HG03442 (cell line): Measurements from ENCODE around the gene TMEM181.
"Not testable (repeated sequence)": the region's sequence is repeated elsewhere in the genome, so short reads cannot be mapped to it uniquely, and the experiment has no call there.

ENCODE experiments used
- ATAC-seq: cut with Tn5 transposase; IDR thresholded peaks from one replicate; pipeline ENCODE4 v1.9.1; 2021; ENCODE audit warnings: mild to moderate bottlenecking, moderate library complexity; ENCODE audit not compliant: unreplicated experiment

TMEM181 gene

DNA sequence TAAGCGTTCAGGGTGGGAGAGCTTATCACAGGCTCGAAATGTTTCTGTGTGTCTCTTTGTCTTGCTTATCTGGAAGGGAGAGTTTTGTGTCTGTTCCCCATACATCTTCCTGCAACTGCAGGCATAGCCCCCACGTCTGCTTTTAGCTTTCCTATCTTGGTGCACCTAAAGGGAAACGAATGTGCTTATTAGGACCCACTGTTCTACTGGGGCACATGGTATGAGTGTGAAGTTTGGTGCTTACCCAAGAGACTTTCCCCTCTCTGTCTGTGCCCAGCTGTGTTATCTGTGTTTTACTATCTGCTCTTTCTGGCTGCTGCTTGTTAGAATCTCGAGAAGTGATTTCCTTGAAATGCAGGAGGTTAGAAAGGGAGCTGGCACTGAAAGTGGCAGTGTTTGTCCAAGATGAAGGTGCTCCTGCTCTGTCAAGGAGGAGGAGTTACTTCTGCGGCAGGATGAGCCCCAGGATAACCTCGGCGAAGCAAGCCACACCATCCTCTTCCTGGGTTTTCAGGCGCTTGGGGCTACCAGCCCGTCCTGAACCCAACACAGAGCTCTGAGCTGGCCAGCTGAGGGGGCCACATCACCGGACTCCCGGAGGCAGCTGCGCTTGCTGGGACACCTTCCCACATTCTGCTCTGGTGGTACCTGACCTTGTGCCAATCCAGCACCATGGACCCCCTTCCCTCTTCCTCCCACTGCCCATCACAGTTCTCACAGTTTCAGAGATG, 61.2 kb downstream of the TMEM181 start:
- no peak for ATAC-seq

DNA sequence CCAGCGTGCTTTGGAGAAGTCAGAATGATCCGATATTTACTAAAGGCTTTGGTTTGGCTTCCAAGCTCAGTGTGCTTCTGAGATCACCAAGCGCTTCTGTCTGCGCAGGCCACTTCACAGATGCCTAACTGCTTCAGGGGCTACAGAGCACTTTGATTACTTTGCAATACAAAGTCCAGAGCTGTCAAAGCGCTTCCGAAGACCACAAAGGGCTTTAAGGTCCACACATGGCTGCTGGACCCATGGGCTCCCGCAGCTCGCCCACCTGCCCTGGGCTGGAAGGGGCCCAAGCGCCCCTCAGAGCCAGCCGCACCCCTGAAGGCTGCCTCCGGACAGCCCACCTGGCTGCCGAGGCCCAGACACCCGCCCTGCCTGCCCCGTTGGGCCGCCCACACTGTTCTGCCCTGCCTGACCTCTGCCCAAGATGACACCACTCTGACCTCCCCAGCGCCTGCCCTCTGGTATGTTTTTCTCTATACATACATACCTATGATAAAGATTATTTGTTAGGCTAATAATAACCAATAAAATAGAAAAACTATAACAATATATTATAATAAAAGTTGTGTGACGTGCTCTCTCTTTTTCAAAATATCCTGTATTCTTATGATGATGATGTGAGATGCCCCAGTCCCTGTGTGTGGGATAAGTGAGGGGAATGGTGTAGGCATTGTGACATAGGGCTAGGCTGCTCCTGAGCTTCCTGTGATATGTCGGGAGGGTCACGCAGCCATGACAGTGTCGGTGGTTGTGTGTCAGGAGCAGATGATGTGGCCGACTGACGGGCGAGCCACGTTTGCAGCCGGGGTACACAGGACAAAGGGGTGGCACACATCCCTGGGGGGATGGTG, 62.0 kb downstream of the TMEM181 start:
- no peak for ATAC-seq

DNA sequence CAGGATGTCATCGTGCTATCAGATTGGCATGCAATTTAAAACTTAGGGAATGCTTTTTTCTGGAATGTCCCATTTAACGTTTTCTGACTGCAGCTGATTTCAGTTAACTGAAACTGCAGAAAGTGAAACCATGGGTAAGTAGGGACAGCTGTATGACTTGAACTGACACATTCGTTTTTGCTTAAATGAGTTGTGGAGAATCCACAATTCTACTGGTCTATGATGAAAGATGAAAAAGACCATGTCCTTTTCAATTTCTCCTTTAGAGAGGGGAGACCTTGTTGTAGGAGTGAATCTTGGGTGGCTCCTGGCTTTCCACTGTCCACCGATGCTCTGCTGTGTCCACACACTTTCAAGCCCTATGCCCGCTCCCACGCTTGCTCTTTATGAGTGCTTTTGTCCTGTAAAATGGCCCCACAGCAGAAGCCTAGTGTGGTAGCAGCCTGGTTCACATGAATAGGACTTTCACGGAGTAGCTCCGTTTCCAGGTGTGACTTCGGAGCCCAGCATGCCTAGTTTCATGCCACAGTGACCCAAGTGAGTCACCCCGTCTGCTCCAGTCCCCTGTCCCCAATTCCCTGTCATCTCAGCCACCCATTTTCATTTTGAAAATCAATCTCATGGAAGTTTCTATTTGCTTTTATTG, 62.8 kb downstream of the TMEM181 start:
- ATAC-seq, result no peak

DNA sequence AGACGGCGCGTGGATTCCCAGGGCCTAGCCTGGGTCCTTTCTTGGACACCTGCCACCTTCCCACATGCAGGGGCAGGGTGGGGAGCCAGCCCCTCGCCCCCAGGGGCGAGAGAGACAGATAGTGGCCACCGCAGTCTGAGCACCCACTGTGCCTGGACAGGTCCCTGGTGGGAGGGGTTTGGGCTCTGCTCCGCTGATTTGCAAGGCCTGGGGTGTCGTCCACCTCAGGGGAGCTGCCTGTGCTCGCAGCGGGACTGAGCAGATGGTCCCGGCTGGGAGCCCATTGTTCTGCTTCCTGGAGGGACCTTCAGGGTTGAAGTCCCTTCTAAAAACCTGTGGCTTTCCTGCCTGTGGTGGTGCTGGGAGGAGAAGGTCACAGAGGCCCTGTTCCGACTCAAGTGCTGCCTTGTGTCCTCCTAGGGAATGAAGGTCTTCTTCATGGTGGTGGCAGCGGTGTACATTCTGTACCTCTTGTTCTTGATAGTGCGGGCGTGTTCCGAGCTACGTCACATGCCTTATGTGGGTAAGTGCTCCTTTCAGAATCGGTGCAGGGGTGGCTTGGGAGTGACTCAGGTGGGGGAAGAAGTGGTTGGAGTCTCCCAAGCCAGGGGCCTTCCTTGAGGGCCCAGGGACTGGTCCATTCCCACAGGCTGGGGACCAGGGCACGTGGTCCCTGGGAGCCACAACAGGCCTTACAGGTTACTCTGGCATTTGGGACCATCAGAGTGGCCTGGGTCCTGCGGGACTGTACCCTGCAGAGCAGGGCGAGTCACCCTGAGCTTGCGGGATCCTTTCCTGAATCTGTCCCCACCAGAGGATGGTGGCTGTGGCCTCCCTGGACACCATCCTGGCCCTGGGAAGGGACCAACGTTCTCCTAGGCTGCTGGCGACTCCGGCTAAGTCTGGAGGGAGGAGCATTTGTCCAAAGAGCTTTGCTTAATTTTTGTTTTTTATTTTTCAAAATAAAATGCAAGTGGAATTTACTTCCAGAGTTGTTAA, 65.1 kb downstream of the TMEM181 start:
- no peak for ATAC-seq

- ATAC-seq, result no peak
Measured at GRCh38 chr6:158625881-158626305, 66.0 kb downstream of the TMEM181 start.

DNA sequence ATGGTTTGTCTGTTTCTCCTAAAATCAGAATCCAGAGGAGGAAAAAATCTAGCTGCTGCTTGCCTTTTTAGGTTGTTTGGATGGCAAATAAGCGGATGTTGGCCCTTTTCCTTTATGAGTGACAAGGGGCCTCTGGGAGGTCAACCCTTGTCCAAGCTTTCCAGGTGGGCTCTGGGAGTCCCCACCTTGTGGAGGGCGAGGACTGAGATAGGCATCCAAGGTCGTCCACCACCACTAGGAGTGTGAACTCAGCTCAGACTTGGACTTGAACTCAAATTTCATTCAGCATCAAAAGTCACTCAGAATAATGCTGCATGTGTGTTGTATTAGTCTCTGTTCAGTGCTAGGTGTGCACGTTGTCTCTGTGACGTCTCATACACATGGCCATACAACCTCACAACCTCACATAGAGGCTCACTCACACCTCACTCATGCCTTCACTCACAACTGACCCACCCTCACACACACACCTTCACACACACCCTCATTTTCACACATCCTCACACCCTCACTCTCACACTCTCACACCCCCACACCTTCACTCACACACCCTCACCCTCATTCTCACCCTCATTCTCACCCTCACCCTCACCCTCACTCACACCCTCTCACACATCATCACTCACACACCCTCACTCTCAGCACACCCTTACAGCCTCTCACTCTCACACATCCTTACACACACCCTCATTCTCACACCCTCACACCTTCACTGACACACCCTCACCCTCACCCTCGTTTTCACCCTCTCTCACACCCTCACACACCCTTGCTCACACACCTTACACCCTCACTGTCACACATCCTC, 66.7 kb downstream of the TMEM181 start:
- no peak for ATAC-seq

DNA sequence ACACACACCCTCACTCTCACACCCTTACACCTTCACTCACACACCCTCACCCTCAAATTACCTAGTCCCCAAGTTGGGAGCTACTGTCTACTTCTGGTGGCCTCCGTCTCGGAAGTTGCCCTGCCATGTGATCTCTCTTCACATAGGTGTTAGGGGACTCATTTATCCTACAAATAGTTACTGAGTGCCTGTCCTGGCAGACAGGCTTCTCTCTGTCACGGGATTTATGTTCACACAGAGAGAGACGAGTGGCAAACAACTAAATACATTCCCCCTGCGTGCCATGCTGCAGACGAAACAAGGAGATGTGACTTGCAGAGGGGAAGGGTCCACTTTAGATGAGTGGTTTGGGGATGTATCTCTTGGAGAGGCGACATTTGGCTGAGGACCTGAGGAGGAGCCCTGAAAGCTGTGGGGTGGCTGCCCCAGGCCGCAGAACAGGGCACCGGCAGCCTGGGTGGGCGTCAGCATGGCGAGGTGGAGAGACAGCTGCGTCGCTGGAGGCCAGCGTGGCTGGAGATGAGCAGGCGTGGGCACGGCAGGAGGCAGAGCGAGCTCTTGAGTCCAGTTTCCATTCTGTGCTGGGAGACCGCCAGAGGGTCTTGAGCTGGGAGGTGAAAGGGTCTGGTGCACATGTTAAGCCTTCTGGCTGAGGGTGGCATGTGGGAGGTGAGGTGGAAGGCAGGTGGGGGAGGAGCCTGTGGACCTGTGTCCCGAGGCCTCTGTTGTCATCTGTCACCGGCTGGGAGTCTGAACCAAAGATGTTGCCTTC, 67.5 kb downstream of the TMEM181 start:
- no peak for ATAC-seq

DNA sequence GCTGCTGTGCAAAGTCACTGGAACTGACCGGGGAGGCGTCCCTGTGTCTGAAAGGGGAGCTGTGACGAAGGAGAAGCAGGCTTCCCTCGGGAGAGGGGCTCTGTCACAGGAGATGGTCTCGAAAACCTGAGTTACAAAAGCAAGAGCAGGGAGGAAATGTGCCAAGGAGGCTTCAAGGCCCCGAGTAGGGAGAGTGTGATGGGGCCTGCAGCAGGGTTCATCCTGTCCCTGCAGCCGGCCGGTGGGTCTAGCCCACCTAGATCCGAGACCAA, 68.0 kb downstream of the TMEM181 start:
- no peak for ATAC-seq

DNA sequence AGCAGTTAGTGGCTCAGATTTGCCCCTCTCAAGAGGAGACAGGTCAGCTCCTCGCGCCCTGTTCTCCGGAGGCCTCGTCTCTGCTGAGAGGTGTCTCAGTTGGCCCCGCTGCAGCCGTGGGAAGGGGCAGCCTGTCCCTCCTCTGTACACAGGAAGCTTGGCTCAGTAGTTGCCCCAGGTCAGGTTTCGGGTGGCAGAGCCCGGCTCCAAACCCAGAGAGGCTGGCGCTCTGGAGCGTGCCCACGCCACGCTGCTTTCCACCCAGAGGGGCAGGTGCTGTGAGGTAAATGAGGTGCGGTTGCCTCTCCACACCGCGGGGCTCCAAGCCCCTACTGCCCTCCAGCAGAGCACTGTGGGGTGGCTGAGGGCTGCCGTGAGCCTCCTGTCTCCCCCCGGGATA, 68.7 kb downstream of the TMEM181 start:
- no peak for ATAC-seq

DNA sequence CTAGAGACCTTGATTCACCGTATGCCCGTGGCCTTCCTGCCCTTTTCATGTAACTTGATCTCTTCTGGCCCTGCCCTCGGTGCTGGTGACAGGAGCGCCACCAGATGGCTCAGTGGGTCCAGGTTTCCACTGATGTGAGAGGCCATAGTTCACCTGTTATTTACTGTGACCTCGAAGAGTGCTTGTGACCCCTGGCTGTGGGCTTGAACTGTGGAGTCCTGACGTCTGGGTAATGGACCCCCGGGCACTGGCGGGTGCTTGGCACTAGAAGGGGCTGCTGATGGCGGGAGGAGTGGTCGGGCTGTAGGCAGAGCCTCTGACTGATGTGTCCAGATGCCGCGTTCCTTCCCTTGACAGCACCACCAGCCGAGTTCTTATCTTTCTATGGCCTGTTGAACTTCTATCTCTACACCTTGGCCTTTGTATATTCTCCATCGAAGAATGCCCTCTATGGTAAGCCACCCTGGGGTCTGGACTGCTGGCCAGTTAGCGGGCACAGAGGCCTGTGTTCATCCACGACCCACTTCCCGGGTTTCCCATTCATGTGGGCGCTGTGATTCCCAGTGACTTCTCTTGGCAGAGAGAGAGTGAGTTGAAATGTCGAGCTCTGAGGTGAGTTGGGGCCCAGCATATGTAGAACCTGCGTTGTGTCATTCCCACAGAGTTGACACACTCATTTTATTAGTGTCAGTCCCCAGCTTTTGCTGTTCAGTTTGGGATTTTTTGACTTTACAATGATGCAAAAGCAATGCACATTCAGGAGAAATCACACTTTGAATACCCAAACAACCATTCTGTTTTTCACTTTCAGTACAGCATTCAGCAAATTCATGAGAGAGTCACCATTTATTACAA, 69.7 kb downstream of the TMEM181 start:
- ATAC-seq, result no peak

DNA sequence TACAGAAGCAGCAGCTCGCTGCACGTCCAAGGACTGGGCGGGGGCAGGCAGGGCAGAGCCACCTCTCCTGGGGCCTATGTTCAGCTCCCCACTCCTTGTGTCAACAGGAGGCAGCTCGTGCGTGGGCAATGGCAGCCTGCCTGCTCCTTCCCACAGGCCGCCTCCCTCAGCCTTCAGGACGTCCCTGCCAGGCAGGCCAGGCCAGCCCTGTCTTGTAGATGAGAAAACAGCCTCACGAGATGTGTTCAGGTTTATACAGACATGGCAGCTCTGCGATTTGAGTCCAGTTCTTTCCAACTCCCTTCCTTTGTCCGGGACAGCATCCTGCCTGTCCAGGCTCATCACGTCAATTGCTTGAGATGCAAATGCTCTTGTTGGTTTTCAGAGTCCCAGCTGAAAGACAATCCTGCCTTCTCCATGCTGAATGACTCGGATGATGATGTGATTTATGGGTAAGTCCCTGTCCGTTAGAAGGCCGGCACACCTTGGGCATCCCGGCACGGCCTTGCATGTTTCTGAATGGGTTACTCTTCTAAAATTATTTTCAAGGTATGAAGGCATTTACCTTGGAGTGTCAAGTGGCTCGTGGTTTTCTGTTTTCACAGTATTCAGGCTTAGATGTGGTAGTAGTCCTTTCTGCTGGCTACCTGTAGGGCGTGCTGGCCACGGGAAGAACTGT, 71.2 kb downstream of the TMEM181 start:
- ATAC-seq, result no peak

DNA sequence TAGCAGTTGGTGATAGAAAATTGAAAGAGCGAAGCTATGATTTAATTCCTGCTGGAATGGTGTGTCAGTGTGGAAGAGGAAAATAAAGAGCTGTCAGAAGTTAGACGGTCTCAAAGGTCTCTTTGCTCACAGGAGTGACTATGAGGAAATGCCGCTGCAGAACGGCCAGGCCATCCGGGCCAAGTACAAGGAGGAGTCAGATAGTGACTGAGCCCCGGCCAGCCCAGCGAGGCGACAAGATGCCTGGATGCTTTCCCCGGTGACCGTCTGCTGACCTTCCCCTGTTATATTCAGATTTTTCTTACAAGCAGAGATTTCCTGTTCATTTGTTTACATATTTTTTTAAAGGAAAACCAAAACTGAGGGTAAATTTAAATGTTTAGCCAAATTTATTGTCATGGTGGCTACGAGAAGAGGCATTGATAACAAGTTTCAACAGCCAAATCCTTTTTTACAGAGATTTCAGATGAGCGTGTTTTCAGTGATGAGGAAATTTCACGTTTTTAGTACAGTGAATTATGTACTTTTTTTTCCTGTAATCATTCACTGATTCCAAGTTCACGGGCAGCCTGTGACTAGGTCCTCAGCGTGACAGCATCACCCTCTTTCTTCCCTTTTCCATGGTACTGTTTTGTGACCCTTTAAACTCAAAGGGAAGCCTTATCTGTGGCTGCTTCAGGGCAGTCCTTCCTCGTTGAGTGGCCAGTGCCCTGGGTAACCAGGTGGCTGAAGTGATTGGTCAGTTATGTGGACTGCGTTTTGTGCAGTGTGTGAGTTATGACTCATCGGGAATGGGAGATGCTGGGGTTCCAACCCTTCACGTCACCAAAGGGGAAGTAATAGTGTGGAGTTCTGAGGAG, 72.0 kb downstream of the TMEM181 start:
- no peak for ATAC-seq

DNA sequence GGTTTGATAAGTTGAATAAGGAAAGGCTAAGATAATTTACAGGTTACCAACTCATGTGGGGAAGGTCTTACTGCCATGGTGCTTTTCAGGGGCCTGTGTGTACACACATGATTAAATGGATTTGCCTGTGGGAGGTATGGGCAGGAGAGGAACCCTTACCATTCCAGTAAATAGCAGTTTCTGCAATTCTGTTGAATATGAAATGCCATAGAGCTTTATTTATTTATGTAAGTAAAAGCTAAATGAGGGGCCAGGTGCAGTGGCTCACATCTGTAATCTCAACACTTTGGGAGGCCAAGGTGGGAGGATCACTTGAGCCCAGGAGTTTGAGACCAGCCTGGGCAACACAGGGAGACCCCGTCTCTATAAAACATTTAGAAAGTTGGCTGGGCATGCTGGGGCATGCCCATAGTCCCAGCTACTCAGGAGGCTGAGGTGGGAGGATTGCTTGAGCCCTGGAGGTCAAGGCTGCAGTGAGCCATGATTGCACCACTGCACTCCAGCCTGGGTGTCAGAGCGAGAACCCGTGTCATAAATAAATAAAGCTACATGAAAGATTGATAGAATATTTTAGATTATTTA, 72.7 kb downstream of the TMEM181 start:
- ATAC-seq, result not testable (repeated sequence)

- no peak for ATAC-seq
Measured at GRCh38 chr6:158633127-158633526, 73.2 kb downstream of the TMEM181 start.

DNA sequence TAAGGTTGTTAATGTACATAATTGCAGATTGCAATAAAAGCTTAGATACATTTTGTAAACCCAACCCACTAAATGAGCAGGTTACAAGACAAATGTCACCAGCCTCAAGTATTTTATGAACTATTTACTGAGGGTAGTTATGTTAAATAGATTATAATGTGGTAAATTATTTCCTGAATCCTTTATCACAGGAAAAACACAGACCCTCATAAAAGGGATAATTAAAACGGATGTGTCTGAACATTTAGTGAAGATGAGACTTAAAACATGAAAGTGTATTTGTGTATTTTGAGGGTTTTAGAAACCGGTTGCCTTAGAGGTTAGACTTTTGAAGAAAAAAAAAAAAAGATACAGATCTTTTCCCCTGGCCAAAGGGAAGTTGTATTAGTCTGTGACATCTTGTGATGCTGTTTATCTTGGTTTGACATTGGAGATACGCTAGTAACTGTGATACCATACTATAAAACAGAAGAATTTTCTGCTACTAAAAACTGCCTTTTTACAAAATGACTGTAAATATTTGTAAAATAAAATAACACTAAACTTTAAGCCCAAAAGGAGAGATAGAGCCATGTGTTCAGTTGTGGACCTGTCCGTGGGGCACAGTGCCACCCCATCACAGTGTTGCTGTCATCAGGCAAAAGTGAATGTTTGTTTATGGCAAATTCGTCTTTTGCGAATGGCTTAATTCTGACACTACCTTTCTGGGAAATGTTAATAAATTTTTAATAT, 75.0 kb downstream of the TMEM181 start:
- ATAC-seq, result no peak
